ENCODE measurements around the gene ATOSB.

DNA sequence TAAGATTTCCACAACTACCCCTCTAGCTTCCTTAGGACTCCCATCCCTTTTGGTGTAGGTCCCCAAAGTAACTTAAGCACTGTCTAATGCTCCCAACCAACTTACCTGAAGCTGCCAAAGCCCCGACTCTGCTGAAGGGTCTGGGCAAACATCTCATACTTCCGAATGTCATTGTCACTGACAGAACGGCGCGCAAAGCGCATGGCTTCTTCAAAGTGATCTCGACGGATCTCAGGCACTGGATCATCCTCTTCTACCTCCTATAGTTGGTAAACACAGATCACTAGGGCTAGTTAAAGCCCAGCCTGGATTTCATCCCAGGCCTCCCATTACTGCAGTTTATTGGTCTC lies 58.4 kb downstream of the ATOSB start:
- TF ChIP-seq POLR2AphosphoS5 (IDR thresholded peaks at IDR 0.05; ENCODE audit: low read depth, low read length) (no peak), YY1 (IDR thresholded peaks at IDR 0.05; ENCODE audit: extremely low read depth, insufficient replicate concordance, low read depth, low read length) (no peak), RAD21 (IDR thresholded peaks at IDR 0.05; ENCODE audit: low read depth) (no peak), EZH2 (IDR thresholded peaks at IDR 0.05) (no peak), SIN3A (IDR thresholded peaks at IDR 0.05; ENCODE audit: low read depth) (no peak), TCF7L2 (IDR thresholded peaks at IDR 0.05; ENCODE audit: borderline replicate concordance, extremely low read depth, insufficient read depth, insufficient read length) (no peak), CBX3 (IDR thresholded peaks at IDR 0.05; ENCODE audit: low read depth) (no peak), ZNF274 (IDR thresholded peaks at IDR 0.05; ENCODE audit: low read depth, low read length) (no peak), CEBPB (IDR thresholded peaks at IDR 0.05; ENCODE audit: low read depth) (no peak), POLR2A (IDR thresholded peaks at IDR 0.05; ENCODE audit: borderline replicate concordance, extremely low read depth, insufficient read depth, insufficient read length) (no peak)
- TF ChIP-seq, protein P1, sequence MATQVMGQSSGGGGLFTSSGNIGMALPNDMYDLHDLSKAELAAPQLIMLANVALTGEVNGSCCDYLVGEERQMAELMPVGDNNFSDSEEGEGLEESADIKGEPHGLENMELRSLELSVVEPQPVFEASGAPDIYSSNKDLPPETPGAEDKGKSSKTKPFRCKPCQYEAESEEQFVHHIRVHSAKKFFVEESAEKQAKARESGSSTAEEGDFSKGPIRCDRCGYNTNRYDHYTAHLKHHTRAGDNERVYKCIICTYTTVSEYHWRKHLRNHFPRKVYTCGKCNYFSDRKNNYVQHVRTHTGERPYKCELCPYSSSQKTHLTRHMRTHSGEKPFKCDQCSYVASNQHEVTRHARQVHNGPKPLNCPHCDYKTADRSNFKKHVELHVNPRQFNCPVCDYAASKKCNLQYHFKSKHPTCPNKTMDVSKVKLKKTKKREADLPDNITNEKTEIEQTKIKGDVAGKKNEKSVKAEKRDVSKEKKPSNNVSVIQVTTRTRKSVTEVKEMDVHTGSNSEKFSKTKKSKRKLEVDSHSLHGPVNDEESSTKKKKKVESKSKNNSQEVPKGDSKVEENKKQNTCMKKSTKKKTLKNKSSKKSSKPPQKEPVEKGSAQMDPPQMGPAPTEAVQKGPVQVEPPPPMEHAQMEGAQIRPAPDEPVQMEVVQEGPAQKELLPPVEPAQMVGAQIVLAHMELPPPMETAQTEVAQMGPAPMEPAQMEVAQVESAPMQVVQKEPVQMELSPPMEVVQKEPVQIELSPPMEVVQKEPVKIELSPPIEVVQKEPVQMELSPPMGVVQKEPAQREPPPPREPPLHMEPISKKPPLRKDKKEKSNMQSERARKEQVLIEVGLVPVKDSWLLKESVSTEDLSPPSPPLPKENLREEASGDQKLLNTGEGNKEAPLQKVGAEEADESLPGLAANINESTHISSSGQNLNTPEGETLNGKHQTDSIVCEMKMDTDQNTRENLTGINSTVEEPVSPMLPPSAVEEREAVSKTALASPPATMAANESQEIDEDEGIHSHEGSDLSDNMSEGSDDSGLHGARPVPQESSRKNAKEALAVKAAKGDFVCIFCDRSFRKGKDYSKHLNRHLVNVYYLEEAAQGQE (IDR thresholded peaks at IDR 0.05; ENCODE audit: low read depth), result no peak
- TF ChIP-seq, protein P2, sequence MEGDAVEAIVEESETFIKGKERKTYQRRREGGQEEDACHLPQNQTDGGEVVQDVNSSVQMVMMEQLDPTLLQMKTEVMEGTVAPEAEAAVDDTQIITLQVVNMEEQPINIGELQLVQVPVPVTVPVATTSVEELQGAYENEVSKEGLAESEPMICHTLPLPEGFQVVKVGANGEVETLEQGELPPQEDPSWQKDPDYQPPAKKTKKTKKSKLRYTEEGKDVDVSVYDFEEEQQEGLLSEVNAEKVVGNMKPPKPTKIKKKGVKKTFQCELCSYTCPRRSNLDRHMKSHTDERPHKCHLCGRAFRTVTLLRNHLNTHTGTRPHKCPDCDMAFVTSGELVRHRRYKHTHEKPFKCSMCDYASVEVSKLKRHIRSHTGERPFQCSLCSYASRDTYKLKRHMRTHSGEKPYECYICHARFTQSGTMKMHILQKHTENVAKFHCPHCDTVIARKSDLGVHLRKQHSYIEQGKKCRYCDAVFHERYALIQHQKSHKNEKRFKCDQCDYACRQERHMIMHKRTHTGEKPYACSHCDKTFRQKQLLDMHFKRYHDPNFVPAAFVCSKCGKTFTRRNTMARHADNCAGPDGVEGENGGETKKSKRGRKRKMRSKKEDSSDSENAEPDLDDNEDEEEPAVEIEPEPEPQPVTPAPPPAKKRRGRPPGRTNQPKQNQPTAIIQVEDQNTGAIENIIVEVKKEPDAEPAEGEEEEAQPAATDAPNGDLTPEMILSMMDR (IDR thresholded peaks at IDR 0.05 in 2 of 3, conservative IDR thresholded peaks at IDR 0.05 in 1 of 3; ENCODE audit: borderline replicate concordance in 1 of 3, insufficient read depth in 1 of 3, low read depth in 2 of 3, low read length in 2 of 3), result no peak
- TF ChIP-seq, protein P3, sequence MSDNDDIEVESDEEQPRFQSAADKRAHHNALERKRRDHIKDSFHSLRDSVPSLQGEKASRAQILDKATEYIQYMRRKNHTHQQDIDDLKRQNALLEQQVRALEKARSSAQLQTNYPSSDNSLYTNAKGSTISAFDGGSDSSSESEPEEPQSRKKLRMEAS (IDR thresholded peaks at IDR 0.05), result no peak
- TF ChIP-seq, protein P4, sequence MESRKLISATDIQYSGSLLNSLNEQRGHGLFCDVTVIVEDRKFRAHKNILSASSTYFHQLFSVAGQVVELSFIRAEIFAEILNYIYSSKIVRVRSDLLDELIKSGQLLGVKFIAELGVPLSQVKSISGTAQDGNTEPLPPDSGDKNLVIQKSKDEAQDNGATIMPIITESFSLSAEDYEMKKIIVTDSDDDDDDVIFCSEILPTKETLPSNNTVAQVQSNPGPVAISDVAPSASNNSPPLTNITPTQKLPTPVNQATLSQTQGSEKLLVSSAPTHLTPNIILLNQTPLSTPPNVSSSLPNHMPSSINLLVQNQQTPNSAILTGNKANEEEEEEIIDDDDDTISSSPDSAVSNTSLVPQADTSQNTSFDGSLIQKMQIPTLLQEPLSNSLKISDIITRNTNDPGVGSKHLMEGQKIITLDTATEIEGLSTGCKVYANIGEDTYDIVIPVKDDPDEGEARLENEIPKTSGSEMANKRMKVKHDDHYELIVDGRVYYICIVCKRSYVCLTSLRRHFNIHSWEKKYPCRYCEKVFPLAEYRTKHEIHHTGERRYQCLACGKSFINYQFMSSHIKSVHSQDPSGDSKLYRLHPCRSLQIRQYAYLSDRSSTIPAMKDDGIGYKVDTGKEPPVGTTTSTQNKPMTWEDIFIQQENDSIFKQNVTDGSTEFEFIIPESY (IDR thresholded peaks at IDR 0.05; ENCODE audit: extremely low read depth, insufficient replicate concordance, low read length), result no peak

Measured in HCT116 (cell line).